ENCODE measurements around the gene ERFE.

Gene ERFE

GRCh38 chr2:238157506-238158017 is 1.2 kb upstream of the ERFE start:
- no peak for DNase-seq

GRCh38 chr2:238158018-238158508 is 707 bp upstream of the ERFE start:
- no peak for DNase-seq

- DNase-seq = no peak
These were observed 335 bp downstream of the ERFE start for GRCh38 chr2:238159071-238159539.

GRCh38 chr2:238159661-238160205 is 963 bp downstream of the ERFE start:
- DNase-seq = no peak

- no peak for DNase-seq
These were observed 1.7 kb downstream of the ERFE start for GRCh38 chr2:238160206-238161129.

GRCh38 chr2:238161291-238162051 is 2.7 kb downstream of the ERFE start:
- no peak for DNase-seq

GRCh38 chr2:238162251-238162845 is 3.6 kb downstream of the ERFE start:
- no peak for DNase-seq

GRCh38 chr2:238162846-238163441 is 4.2 kb downstream of the ERFE start:
- no peak for DNase-seq

- DNase-seq = no peak
These were observed 4.9 kb downstream of the ERFE start for GRCh38 chr2:238163481-238164198.

- DNase-seq = no peak
These were observed 6.1 kb downstream of the ERFE start for GRCh38 chr2:238164906-238165287.

GRCh38 chr2:238165288-238165921 is 6.6 kb downstream of the ERFE start:
- DNase-seq = no peak

GRCh38 chr2:238166391-238167343 is 7.9 kb downstream of the ERFE start:
- DNase-seq = no peak

GRCh38 chr2:238167344-238167715 is 8.6 kb downstream of the ERFE start:
- DNase-seq = no peak

- DNase-seq = no peak
These were observed 9.0 kb downstream of the ERFE start for GRCh38 chr2:238167761-238168160.

- no peak for DNase-seq
These were observed 9.7 kb downstream of the ERFE start for GRCh38 chr2:238168196-238169047.

GRCh38 chr2:238169048-238169707 is 10.4 kb downstream of the ERFE start:
- no peak for DNase-seq

GRCh38 chr2:238169708-238170251 is 11.0 kb downstream of the ERFE start:
- no peak for DNase-seq
